Omental fat pad (tissue), 4 donors: ENCODE results near the gene AKR1C1. TPM values are rescaled to one million over a fixed set of nuclear protein-coding genes. Genes with fewer than 3 reads are reported as not detected.
"Not testable (repeated sequence)": the region's sequence is repeated elsewhere in the genome, so short reads cannot be mapped to it uniquely, and the experiment has no call there.

Experiments used
- ATAC-seq: fragments of 150-250 bp; one replicate; pipeline ENCODE4 v1.9.1; 2016; ENCODE audit warnings: mild to moderate bottlenecking, moderate library complexity; ENCODE audit not compliant: low FRiP score
- DNase-seq: peaks from one replicate; pipeline ENCODE4 v3.0.0-alpha.2; 2019; ENCODE audit warnings: low spot score
- total RNA-seq, 4 donors: library from RNA; depleted of rRNA; stranded (reverse); fragments of >200 nt; gene quantifications; one replicate each; pipeline ENCODE4 v1.1.0, GENCODE V29; 2016
- TF ChIP-seq, protein P1 (sequence below), 3 donors: fragments of 450-650 bp; IDR thresholded peaks; one replicate each; pipeline ENCODE4 v1.5.1; 2016 to 2017; ENCODE audit warnings: antibody characterized with exemption in 3 of 3, mild to moderate bottlenecking in 3 of 3, moderate library complexity in 2 of 3

The AKR1C1 gene
- total RNA-seq, 4 donors from 2014 or later = 107 to 237 (median 129) TPM

DNA sequence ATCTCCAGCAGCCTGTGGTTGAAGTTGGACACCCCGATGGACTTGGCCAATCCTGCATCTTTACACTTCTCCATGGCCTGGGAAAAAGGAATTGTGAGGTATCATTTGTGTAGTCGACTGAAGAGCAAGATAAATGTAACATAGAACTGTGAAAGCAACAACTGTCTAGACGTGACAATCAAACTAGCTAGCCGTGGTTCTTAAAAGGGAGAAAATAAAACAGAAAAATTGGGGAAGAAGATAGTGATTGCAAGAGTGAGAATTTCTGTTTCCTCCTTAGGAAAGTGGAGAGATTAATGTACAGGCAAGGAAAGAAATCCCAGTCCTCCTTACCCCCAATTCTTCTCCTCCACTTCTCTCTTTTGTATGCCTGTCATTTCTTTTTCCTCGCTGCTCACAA is 35.5 kb downstream of the AKR1C1 start:
- no peak for DNase-seq
- TF ChIP-seq, protein P1, sequence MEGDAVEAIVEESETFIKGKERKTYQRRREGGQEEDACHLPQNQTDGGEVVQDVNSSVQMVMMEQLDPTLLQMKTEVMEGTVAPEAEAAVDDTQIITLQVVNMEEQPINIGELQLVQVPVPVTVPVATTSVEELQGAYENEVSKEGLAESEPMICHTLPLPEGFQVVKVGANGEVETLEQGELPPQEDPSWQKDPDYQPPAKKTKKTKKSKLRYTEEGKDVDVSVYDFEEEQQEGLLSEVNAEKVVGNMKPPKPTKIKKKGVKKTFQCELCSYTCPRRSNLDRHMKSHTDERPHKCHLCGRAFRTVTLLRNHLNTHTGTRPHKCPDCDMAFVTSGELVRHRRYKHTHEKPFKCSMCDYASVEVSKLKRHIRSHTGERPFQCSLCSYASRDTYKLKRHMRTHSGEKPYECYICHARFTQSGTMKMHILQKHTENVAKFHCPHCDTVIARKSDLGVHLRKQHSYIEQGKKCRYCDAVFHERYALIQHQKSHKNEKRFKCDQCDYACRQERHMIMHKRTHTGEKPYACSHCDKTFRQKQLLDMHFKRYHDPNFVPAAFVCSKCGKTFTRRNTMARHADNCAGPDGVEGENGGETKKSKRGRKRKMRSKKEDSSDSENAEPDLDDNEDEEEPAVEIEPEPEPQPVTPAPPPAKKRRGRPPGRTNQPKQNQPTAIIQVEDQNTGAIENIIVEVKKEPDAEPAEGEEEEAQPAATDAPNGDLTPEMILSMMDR (IDR thresholded peaks at IDR 0.05) = no peak
- ATAC-seq = no peak

DNA sequence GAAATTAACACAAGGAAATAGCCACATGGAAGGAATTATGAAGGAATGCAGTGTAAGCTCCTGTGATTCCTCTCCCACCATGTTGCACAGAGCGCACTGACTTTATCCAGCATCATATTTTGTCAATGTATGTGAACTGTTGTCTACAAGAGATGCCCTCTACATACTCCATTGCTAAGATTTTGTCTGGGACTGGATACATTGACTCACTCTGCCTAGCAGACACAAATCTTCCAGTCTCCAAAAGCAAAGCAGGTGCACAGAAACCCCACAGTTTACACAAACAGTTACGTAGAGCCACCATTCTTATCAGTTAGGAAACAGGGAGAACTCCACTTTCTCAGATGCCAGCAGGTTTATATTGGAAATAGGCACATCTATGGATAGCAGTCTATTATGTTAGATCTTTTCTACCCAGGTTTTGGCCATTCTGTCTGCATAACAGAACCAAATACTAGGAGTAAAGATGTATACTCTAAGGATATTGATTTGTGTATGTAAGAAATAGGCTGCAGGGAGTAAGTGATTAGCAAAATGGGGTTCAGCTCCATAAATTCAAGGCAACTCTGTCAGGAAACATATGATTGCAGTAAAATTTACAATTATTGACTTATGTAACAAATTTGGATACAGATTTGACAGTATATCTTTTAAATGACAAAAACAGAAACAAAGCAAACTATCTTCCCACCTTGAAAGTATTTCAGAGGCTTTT is 39.0 kb downstream of the AKR1C1 start:
- TF ChIP-seq, protein P1 (IDR thresholded peaks at IDR 0.05) = no peak
- ATAC-seq = no peak
- no peak for DNase-seq

DNA sequence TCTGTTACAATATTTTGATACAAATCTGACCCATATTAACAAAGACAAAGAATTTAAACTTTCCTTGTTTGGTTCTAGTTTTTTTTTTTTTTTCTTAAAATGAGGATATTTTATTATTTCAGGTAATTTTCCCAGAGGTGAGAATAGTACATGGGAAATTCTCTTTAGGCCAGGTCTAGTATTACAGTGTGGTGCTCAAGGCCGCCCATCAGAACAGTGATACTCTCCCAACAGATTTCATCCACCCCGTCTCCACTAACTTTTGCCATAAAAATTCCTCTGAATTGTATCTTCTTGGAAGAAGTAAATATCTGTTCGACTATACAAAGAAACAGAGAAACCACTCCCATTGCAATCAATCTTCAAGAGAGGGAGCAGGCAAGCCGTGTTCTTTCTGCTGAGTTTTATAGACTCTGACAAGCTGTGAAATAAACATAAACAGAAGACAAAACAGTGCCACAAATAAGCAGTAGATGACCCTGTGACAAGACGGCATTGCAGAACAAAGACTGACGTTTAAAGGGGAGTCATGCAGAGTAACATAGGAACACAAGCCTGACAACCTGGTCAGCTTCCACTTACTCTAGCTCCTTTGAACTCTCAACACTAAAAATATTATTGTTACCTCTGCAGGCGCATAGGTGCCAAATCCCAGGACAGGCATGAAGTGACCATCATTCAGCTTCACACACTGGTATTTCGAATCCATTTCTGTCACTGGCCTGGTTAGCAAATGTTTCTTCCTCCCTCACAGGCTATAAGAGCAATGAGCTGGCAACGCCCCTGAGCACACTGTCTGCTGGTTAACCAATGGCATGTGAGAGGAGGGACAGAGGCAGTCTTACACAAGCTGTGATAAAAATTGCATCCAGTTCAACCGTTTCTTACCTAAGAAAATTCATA is 40.2 kb downstream of the AKR1C1 start, which contains the start of gene AKR1C2:
Gene AKR1C2, minus strand, starts transcription at position 731 of the 903 bp plus-strand sequence. Its CDS starts 22 bp downstream, at position 709.
- not testable (repeated sequence) for DNase-seq
- peak; percentile 95 for ATAC-seq

DNA sequence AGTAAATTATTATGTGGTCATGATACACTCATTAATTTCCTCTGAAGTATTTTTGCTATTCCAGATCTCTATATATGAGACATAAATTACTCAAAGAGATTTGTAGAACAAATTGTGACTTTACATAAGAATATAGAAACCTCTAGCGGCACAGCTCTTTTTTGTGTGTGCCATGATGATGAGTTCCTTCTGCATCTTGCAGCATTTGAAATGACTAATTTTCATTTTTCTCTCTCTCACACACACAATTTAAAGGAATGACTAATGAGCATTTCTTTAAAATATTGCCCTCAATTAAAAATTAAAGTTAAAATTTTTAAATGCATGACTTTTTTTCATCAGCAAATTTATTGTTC is 40.8 kb downstream of the AKR1C1 start:
- not testable (repeated sequence) for ATAC-seq, DNase-seq

DNA sequence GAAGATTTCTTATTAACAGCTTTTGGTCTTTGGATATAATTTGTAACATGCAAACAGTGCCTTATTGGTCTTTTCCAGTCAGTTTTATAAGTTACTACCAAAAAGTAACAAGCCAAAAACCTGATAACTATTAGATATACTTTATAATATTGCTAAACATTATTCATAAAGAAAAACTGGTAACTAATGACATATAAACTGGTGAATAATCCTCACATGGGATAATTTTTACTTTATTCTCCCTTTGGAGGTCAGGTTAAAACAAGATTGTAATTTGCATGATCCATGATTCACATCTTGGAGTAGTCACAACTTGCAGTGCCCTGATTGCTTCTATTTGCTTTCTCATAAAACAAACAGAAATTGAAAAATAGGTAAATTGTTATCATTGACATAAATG is 41.3 kb downstream of the AKR1C1 start:
- ATAC-seq, DNase-seq: not testable (repeated sequence)

DNA sequence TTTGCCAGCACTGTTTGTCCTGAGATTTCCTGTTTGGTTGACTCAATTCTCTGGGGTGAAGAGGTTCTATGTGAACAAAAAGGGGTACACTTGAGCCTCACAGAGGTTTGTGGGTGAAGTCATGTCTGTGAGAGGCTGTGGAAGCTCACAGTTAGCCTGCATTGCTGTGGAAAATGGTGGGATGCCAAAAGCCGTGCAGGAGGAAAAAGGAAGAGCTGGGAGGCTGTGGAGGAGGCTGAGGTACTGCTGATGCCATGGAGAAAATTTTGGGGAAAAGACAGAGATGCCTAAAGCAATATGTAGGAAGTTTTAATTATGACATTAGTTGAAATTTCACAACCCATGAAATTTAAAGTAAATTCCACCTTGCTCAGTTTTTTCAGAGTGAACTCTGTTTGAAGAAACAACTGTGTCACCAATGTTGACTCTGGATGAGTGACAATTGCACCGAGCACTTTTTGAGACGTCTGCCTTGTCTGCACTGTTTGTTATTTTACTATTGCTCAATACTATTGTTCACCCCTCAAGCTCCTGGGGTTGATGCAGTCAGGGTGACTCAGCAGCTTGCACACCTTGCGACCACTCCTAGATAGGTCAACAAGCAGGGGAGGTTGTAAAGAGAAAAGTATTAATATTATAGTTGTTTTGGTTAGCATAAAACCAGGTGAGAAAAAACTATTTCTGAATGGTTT is 45.8 kb downstream of the AKR1C1 start:
- not testable (repeated sequence) for DNase-seq

DNA sequence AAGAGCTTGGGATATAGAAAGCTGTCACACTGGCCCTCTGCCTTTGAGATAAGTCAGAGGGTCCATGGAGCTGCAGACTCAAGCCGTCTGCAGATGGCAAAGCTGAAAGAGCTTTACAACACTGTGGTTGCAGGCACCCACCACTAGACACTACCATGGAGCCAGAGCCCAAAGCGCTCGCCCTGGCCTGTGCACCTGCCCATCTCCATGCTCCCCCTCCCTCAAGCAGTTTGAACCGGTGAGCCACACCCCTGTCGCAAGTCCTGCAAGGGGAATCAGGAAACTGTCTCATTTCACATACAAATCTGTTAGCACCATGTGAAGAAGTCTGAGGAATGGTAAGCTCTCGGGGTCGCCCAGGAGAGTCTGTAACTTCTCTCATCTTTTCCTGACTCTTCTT is 46.8 kb downstream of the AKR1C1 start:
- ATAC-seq, DNase-seq: not testable (repeated sequence)

More for the DNA sequence above, 45.8 kb downstream of the AKR1C1 start:
- not testable (repeated sequence) for ATAC-seq

DNA sequence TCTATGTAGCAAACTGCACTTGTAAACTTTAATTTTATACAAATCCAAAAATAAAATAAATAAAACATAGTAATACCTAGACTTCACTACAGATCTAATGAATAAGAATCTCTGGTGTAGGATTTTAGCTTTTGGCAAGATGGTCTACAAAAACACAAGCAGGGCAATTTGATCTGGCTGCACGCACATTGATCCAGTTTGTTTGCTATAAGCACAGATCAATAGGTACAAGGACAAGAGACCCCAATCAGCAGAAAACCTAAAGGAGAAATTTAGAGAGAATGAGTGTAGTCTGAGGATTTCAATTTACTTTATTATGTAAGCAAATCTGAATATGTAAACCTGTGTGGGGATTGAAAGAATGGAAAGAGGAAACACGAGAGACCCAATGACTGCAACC is 48.2 kb downstream of the AKR1C1 start:
- not testable (repeated sequence) for DNase-seq

DNA sequence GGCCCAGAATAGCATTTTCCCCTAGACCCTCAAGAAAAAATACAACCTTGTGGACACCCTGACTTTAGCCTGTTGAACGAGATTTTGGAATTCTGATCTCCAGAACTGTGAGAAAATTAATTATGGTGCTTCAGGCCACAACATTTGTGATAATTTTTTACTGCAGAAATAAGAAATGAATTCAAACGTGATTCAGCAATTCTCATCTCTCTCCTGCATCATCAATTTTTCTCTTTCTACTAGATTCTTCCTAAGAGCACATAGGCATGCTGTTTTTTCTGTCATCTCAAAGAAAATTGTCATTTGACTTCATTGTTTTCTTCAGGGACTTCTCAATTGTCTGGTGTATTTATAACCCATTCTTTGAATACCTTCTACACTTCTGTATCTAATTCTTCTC is 49.4 kb downstream of the AKR1C1 start:
- DNase-seq (no peak), ATAC-seq (no peak)
- TF ChIP-seq, protein P1 (IDR thresholded peaks at IDR 0.05) = no peak

More for the DNA sequence above, 48.2 kb downstream of the AKR1C1 start:
- not testable (repeated sequence) for ATAC-seq

DNA sequence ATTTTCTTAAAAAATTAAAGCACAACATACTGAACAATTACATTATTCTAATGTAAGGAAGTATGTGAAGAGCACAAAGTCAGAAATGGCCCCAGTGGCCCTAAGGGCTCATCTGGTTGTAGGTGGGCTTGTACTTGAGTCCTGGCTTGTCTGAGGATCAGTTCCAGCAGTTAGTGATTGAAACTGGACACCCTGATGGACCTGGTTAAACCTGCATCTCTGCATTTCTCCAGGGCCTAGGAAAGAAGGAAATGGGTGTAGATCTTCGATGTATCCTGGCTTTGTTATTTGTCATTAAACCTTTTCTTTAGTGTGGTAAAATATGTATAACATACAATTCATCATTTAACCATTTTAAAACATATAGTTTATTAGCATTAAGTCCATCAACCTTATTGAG is 50.2 kb downstream of the AKR1C1 start:
- ATAC-seq = no peak
- TF ChIP-seq, protein P1 (IDR thresholded peaks at IDR 0.05) = no peak
- no peak for DNase-seq

DNA sequence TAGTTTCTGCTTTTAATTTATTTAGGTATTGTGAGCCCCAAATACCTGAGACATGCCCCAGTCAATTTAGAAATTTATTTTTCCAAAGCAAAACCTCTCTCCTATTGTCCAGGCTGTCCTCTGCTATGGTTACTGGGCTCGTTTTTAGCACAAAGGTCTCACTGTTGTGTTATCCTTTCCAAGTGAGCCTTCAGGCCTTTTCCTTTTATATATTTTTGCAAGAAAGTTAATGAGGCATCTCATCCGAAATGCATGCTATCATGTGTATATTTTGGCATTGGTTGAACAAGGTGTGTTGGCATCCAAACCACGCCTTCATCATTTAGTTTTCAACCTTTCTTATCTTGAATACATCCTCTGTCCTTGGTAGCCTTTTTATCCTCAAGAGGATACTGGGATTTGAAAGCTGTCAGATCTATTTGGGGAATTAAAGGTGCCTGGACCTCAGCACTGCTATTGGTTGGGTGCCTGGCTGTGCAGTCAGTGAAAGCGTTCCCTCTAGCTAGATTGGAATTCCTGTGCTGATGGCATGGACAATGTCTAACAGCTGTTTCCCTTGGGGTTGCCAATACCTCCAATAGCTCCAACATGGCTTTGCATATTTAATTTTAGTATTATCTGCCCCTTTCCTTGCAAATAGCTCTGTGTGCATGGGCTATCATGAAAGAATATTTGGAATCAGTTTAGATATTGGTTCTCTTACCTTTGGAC is 51.1 kb downstream of the AKR1C1 start:
- not testable (repeated sequence) for ATAC-seq

More for the DNA sequence above, 51.1 kb downstream of the AKR1C1 start:
- DNase-seq = not testable (repeated sequence)
